Subcutaneous abdominal adipose tissue (tissue), 5 donors: ENCODE measurements around the gene PGM2.

Experiments
- H3K27ac ChIP-seq: one replicate; pipeline ENCODE4 v1.7.0; 2013; ENCODE audit warnings: low read depth, mild to moderate bottlenecking, inconsistent platforms, low read length, moderate library complexity
- H3K27me3 ChIP-seq, 5 donors: one replicate each; pipeline ENCODE4 v1.7.0; 2013; ENCODE audit warnings: low read length in 5 of 5, inconsistent platforms in 1 of 5; ENCODE audit not compliant: control insufficient read depth in 5 of 5, insufficient read depth in 4 of 5
- H3K36me3 ChIP-seq, 5 donors: one replicate each; pipeline ENCODE4 v1.7.0; 2013; ENCODE audit warnings: low read length in 5 of 5; ENCODE audit not compliant: control insufficient read depth in 5 of 5, insufficient read depth in 5 of 5
- H3K4me1 ChIP-seq, 5 donors: one replicate each; pipeline ENCODE4 v1.7.0; 2013; ENCODE audit warnings: low read length in 5 of 5, mild to moderate bottlenecking in 3 of 5, moderate library complexity in 1 of 5; ENCODE audit not compliant: control insufficient read depth in 5 of 5, insufficient read depth in 5 of 5
- H3K4me3 ChIP-seq, 5 donors: one replicate each; pipeline ENCODE4 v1.7.0; 2013; ENCODE audit warnings: low read length in 5 of 5, low read depth in 1 of 5
- H3K9ac ChIP-seq, 5 donors: one replicate each; pipeline ENCODE4 v1.7.0; 2013; ENCODE audit warnings: low read length in 5 of 5, mild to moderate bottlenecking in 4 of 5, moderate library complexity in 3 of 5
- H3K9me3 ChIP-seq, 5 donors: one replicate each; pipeline ENCODE4 v1.7.0; 2013; ENCODE audit warnings: low read length in 5 of 5; ENCODE audit not compliant: control insufficient read depth in 5 of 5
- donor health status: healthy.
- donor health status: healthy.
- donor health status: healthy.
- donor health status: healthy.
- donor health status: healthy.

The PGM2 gene

DNA sequence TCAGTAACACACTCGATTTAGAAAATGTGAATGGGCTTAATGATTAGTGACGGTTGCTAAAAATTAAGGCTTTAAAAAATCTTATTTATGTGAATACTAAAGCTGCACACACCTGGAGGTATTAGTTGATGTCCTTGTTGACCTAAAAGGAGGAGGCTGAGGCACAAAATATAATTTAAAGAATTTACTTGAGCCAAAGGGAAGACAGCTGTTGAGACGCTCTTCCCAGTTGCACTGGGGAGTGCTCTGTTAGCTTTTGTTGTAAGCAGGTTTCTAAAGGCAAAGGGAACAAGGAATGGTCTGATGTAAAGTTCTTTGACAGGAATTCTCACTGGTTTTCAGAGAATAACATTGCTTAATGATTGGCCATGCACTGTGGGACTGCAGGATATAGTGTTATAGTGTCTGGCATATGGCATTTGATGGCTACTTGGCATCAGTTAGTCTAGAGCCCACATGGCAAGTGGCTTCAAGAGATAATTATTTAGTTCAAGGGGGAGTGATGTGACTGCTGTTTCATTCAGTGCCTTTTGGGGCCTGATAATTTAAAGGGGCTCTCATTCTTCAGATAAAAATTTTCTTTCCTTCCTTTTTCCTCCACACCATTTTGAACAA, 30.8 kb upstream of the PGM2 start:
- H3K4me3 ChIP-seq, result no peak overlapping the region
- H3K9me3 ChIP-seq, result no peaks in the 10 kb centered on the region
- no peak overlapping the region for H3K27ac ChIP-seq
- H3K27me3 ChIP-seq, result no peaks in the 10 kb centered on the region
- H3K9ac ChIP-seq, result no peak overlapping the region
- no peaks in the 10 kb centered on the region for H3K36me3 ChIP-seq
- H3K4me1 ChIP-seq, result no peaks in the 10 kb centered on the region

DNA sequence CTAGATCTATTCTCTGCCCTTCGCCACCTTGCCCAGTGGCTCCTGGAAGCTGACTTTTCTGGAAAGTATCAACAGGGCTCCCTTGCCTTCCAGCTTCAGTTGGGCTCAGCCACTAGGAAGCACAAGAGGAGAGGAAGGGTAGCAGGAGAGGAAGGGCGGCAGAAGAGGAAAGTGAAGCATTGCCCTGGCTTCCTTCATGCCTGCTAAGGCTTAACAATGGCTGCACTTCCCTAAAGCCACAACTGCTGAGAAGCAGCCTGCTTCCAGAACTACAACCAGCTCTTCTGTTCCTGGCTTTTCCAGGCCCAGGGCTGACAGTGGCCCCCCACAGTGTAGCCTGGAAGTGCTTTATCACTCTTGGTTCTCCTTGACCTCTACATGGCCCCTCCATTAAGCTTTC, 29.1 kb upstream of the PGM2 start:
- Histone ChIP-seq H3K9ac (no peak overlapping the region), H3K36me3 (no peaks in the 10 kb centered on the region), H3K27me3 (no peaks in the 10 kb centered on the region), H3K4me3 (no peak overlapping the region), H3K4me1 (no peaks in the 10 kb centered on the region), H3K27ac (no peak overlapping the region), H3K9me3 (no peaks in the 10 kb centered on the region)

DNA sequence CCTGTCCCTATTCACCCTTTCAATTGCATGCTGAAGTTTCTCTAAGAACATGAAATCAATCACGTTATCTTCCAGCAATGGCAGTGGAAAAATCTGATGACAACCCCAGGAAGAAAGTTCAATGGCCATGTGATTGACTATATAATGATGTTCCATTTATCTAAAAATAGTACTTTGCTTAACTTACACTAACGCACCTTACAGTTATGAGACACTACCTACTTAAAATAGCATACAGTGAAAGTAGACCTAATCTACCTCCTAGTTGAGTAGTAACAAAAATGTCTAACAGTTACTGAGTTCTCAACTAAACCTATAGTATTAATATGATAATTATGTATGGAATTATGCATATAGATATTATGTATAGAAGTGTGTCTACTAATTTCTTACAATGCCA, 28.6 kb upstream of the PGM2 start:
- no peak overlapping the region for H3K27ac ChIP-seq
- no peaks in the 10 kb centered on the region for H3K4me1 ChIP-seq
- H3K9me3 ChIP-seq, result no peaks in the 10 kb centered on the region
- no peaks in the 10 kb centered on the region for H3K27me3 ChIP-seq
- H3K4me3 ChIP-seq, result no peak overlapping the region
- H3K36me3 ChIP-seq, result no peaks in the 10 kb centered on the region
- no peak overlapping the region for H3K9ac ChIP-seq

- Histone ChIP-seq H3K4me1 (no peaks in the 10 kb centered on the region), H3K36me3 (no peaks in the 10 kb centered on the region), H3K27me3 (no peaks in the 10 kb centered on the region), H3K4me3 (no peak overlapping the region), H3K9ac (no peak overlapping the region), H3K9me3 (no peaks in the 10 kb centered on the region), H3K27ac (no peak overlapping the region)
These were observed 27.9 kb upstream of the PGM2 start for GRCh38 chr4:37798616-37799015.

DNA sequence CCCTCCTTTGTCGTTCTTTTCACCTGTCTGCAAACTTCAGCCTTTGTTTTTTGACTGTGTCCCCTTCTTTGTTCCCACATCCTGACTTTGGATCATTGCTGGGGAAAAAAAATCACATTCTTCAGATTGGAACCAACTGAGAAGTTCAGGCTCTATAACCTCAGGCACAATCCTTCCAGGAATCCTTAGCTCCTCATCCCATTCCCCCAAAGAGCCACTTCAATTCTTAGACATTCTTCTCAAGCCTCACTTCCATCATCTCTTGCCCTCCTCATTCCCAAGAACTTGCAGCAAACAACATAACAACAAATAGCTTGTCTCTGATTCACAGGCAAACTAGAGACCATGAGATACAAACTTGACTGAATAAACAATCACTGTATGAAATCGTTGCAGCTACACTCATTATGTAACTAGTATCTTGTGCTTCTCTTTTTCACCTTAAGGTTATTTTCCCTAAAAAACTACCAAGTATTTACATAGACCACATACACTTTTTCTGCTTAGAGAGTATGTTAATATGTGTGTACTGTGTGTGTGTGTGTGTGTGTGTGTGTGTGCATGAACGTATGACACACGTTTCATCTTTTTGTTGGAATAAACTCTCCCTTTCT, 26.4 kb upstream of the PGM2 start:
- H3K36me3 ChIP-seq, result no peaks in the 10 kb centered on the region
- H3K9ac ChIP-seq, result no peak overlapping the region
- H3K4me3 ChIP-seq, result no peak overlapping the region
- no peaks in the 10 kb centered on the region for H3K27me3 ChIP-seq
- no peaks in the 10 kb centered on the region for H3K9me3 ChIP-seq
- no peaks in the 10 kb centered on the region for H3K4me1 ChIP-seq
- H3K27ac ChIP-seq, result no peak overlapping the region

DNA sequence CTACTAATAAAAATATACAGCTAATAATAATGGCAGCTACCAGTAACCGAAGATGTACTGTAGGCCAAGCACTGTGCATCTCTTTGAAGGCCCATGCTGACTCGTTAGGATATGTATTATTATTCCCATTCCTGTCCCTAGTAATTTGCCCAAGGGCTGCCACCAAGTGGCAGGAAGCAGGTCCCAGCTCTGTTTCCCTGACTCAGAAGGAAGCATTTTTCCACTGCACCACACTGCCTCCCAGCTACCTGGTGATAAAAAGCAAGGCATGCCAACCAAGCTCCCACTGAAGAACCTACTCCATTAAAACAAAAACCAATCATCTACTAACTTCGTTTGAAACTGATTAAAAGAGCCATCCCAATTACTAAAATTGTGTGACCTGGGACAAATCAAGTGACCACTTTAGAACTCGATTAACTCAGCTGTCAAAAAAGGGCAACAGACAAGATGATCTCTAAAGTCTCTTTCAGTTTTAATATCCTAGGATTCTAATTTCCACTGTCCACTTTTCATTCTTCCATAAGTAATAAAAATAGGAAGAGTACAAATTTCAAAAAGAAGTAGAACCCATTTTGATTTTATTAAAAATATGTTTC, 24.3 kb upstream of the PGM2 start:
- no peaks in the 10 kb centered on the region for H3K4me1 ChIP-seq
- H3K27me3 ChIP-seq, result no peaks in the 10 kb centered on the region

GRCh38 chr4:37803348-37803973, 23.0 kb upstream of the PGM2 start:
- Histone ChIP-seq H3K4me1 (no peaks in the 10 kb centered on the region), H3K27ac (no peak overlapping the region), H3K27me3 (no peaks in the 10 kb centered on the region), H3K9ac (no peak overlapping the region), H3K36me3 (no peaks in the 10 kb centered on the region), H3K4me3 (no peak overlapping the region), H3K9me3 (no peaks in the 10 kb centered on the region)

More for the DNA sequence above, 24.3 kb upstream of the PGM2 start:
- no peak overlapping the region for H3K9ac ChIP-seq
- H3K27ac ChIP-seq, result no peak overlapping the region
- H3K9me3 ChIP-seq, result no peaks in the 10 kb centered on the region
- H3K36me3 ChIP-seq, result no peaks in the 10 kb centered on the region
- H3K4me3 ChIP-seq, result no peak overlapping the region

DNA sequence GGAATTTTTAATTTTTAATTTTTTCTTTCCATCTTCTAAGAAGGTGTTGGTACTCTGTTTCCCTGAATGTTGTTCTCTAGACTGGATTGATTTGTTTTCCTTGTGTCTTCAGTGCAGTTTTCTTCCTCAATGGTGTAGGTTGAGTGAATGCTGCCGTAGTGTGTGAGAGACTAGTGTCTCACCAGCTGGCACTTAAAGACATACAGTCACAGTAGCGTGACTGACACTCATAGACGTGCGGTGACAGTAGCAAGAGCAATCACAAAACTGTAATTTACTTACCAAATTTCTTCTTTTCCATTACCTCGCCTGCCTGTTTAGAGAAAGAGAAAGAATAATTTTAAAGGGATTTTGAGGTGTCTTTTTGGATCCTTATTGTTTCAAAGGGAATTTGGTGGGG, 21.4 kb upstream of the PGM2 start:
- Histone ChIP-seq H3K9ac (no peak overlapping the region), H3K9me3 (no peaks in the 10 kb centered on the region), H3K4me3 (no peak overlapping the region), H3K36me3 (no peaks in the 10 kb centered on the region), H3K27ac (no peak overlapping the region), H3K4me1 (no peaks in the 10 kb centered on the region), H3K27me3 (no peaks in the 10 kb centered on the region)

DNA sequence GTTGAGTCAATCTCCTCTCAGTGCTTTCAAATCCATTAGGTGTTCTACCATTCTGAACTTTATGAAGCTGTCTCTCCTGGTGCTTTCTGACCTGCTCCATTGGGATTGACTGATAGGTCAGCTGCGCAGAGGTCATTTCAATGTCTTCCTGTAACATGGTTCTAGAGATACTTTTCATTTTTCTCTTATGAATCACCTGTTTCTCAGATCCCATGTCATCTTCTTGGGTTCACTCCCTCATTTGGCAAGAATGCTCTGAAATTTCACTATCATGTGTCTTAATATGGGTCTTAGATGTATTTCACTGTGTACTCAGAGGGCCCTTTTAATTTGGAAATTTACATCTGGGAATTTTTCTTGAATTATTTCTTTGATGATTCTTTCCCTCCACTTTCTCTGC, 13.8 kb upstream of the PGM2 start:
- Histone ChIP-seq H3K4me3 (no peak overlapping the region), H3K36me3 (no peaks in the 10 kb centered on the region), H3K9ac (no peak overlapping the region), H3K27ac (no peak overlapping the region), H3K9me3 (no peaks in the 10 kb centered on the region), H3K4me1 (peaks cover 0 to 6% (median 0%) of the 10 kb centered on the region in 5 donors), H3K27me3 (peaks cover 0 to 3% (median 0%) of the 10 kb centered on the region in 5 donors)

DNA sequence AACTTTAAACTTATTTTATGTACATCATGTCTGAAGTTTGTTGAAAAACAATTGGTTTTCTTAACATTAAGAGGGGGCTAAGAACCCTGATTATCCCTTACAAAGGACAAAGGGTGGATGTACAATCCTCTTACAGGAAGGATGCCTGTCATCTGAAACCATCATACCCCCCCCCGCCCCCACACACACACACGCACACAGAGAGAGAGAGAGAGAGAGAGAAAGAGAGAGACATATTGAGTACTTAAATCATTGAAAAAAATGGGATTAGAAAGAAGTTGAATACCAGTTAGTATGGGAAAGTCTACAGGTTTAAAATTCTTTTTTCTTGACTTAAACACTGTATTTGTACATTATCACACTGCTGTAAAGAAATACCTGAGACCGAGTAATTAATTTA, 10.9 kb upstream of the PGM2 start:
- Histone ChIP-seq H3K4me1 (peaks cover 0 to 6% (median 0%) of the 10 kb centered on the region in 5 donors), H3K9ac (no peak overlapping the region), H3K9me3 (no peaks in the 10 kb centered on the region), H3K4me3 (no peak overlapping the region), H3K27ac (no peak overlapping the region), H3K36me3 (no peaks in the 10 kb centered on the region), H3K27me3 (peaks cover 0 to 3% (median 0%) of the 10 kb centered on the region in 5 donors)
